VCaP (cell line): Measurements from ENCODE around the gene TFDP1.

ENCODE experiments used
- H3K27ac ChIP-seq: fragments of 450-650 bp; 2 replicates; pipeline ENCODE4 v1.5.1; 2017
- CTCF ChIP-seq: fragments of 450-650 bp; conservative IDR thresholded peaks from 2 replicates; pipeline ENCODE4 v1.5.1; 2017; ENCODE audit warnings: mild to moderate bottlenecking, moderate library complexity

TFDP1 gene

GRCh38 chr13:113669231-113669754, 84.7 kb downstream of the TFDP1 start:
- H3K27ac ChIP-seq: no peak overlapping the region
- TF ChIP-seq CTCF: no peak

- no peak overlapping the region for H3K27ac ChIP-seq
- no peak for TF ChIP-seq CTCF
Observed at GRCh38 chr13:113669755-113670341, 85.3 kb downstream of the TFDP1 start.

- no peak overlapping the region for H3K27ac ChIP-seq
- no peak for TF ChIP-seq CTCF
Observed at GRCh38 chr13:113670541-113670940, 86.0 kb downstream of the TFDP1 start.

- no peak overlapping the region for H3K27ac ChIP-seq
- no peak for TF ChIP-seq CTCF
Observed at GRCh38 chr13:113671066-113672001, 86.8 kb downstream of the TFDP1 start.

GRCh38 chr13:113672002-113672651, 87.6 kb downstream of the TFDP1 start:
- no peak for TF ChIP-seq CTCF
- no peak overlapping the region for H3K27ac ChIP-seq
